Stimulated activated naive CD4-positive, alpha-beta T cell (primary cell): ENCODE results near the gene TPBGL.

Source experiments
- DNase-seq, 6 experiments: peaks; one replicate each; lab custom pipeline; 2025; lab: John Stamatoyannopoulos, UW

The TPBGL gene

GRCh38 chr11:75240311-75241035 lies at the start of gene TPBGL:
Gene TPBGL, plus strand, starts transcription at chr11:75240774. Its CDS starts 276 bp downstream, at chr11:75241050.
- DNase-seq = peak in 2 of 6 experiments; percentile 22 to 40

- DNase-seq = no peak
Measured at GRCh38 chr11:75191330-75191717, 49.2 kb upstream of the TPBGL start.

- DNase-seq = no peak
Measured at GRCh38 chr11:75193271-75193670, 47.3 kb upstream of the TPBGL start.

GRCh38 chr11:75193711-75194110 lies 46.9 kb upstream of the TPBGL start:
- no peak for DNase-seq

- no peak for DNase-seq
Measured at GRCh38 chr11:75194147-75194546, 46.4 kb upstream of the TPBGL start.

- DNase-seq = no peak
Measured at GRCh38 chr11:75195167-75195962, 45.2 kb upstream of the TPBGL start.

GRCh38 chr11:75196426-75196825 lies 44.1 kb upstream of the TPBGL start:
- DNase-seq = no peak

GRCh38 chr11:75197512-75198277 lies 42.9 kb upstream of the TPBGL start:
- DNase-seq = no peak

- no peak for DNase-seq
Measured at GRCh38 chr11:75198278-75198973, 42.1 kb upstream of the TPBGL start.

GRCh38 chr11:75199412-75199955 lies 41.1 kb upstream of the TPBGL start:
- DNase-seq = no peak

- no peak for DNase-seq
Measured at GRCh38 chr11:75200051-75200450, 40.5 kb upstream of the TPBGL start.

GRCh38 chr11:75200531-75200930 lies 40.0 kb upstream of the TPBGL start:
- no peak for DNase-seq

- DNase-seq = no peak
Measured at GRCh38 chr11:75201771-75202170, 38.8 kb upstream of the TPBGL start.

GRCh38 chr11:75202195-75202594 lies 38.4 kb upstream of the TPBGL start:
- DNase-seq = no peak

- DNase-seq = no peak
Measured at GRCh38 chr11:75203138-75203537, 37.4 kb upstream of the TPBGL start.

GRCh38 chr11:75203641-75204011 lies 36.9 kb upstream of the TPBGL start:
- no peak for DNase-seq

- no peak for DNase-seq
Measured at GRCh38 chr11:75204012-75204674, 36.4 kb upstream of the TPBGL start.

GRCh38 chr11:75204685-75205563 lies 35.6 kb upstream of the TPBGL start:
- DNase-seq = peak; percentile 8 to 68 (median 58)

- DNase-seq = no peak
Measured at GRCh38 chr11:75205564-75206020, 35.0 kb upstream of the TPBGL start.

GRCh38 chr11:75208446-75208845 lies 32.1 kb upstream of the TPBGL start:
- DNase-seq = no peak
